NCI-H69 (cell line): ENCODE data around the gene TRIM60.
"Not testable (repeated sequence)": the region's sequence is repeated elsewhere in the genome, so short reads cannot be mapped to it uniquely, and the experiment has no call there.

ENCODE experiments used
- DNase-seq: peaks from one replicate; lab custom pipeline; 2025; lab: John Stamatoyannopoulos, UW

The TRIM60 gene

DNA sequence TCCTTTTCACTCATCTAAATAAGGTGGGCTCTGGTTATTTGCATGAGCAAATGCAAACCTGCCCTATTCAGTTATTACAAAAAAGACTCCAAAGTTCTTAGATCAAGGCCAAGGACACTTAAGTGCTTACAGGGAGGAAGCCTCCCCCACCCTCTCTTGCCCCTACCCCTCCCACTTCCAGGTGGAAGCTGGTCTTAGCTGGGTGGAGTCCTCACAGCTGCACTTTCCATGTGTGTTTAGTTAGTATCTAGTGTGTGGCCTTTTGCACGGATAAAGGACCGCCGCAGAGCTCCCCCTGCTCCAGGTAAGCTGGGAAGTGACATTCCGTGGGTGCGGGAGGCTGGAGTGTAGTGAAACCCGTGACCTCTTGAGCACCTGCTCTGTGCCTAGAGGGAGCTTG is 21.8 kb downstream of the TRIM60 start, which contains the start of gene TRIM75:
Gene TRIM75, plus strand, starts transcription at position 222 of the 400 bp plus-strand sequence. CDS start 5,282 bp downstream, outside the sequence.
- DNase-seq = peak; percentile 14

GRCh38 chr4:165055601-165056000 is 23.8 kb downstream of the TRIM60 start:
- DNase-seq = no peak

DNA sequence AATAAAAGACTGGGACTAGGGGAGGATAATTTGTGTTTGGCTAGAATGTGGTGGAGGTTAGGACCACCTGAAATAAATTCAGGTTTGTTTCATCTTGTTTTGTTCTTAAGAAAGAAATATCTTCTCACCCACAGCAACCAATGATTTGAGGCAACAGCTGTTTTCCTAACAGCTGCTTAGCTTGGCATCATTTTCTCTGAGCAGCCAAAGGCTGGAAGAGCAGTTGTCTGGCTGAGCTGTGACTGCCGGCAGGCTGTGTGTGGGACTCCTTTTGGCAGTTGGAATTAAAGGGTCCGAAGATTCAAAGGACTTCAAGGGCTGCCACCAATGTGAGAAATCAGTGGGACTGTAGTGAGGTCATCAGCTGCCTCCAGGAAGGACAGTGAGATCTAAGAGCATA is 26.9 kb downstream of the TRIM60 start:
- no peak for DNase-seq

GRCh38 chr4:165059386-165059785 is 27.6 kb downstream of the TRIM60 start:
- DNase-seq = peak; percentile 19

DNA sequence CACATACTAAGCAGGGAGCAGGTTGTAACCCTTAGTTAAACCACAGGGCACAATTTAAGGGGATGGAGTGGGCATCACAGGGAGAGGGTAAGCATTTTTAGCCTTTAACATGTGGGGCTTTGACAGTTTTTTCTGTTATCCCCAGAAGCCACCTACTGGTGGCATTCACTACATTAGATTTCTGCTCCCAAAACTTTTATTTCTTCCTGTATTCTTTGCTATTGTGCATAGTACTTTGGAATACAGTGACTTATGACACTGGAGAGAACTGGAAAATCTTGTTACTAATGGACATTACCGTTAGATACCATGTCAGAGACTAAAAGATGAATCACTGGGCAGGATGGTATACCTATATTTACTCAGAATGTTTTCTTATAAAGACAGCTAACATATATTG is 29.1 kb downstream of the TRIM60 start:
- peak; percentile 2 for DNase-seq

DNA sequence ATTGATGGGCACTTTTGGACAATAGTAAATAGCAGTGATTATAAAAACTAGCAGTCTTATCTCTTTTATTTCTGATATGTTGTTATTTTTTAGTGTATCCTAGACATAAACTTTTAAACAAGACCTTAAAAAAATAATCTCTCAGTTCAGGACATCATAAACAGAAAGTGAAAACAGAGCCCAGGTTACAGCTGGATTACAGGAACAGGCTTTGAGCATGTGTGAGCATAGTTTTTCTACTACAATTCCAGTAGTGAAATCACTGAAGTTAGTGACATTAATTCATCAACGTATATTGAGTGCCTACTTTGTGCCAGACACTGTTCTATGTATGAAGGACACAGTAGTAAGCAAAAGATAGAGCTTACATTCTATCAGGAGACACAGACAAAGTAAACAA is 38.8 kb downstream of the TRIM60 start:
- DNase-seq = no peak

- DNase-seq = not testable (repeated sequence)
Measured at GRCh38 chr4:165073346-165073745, 41.5 kb downstream of the TRIM60 start.

DNA sequence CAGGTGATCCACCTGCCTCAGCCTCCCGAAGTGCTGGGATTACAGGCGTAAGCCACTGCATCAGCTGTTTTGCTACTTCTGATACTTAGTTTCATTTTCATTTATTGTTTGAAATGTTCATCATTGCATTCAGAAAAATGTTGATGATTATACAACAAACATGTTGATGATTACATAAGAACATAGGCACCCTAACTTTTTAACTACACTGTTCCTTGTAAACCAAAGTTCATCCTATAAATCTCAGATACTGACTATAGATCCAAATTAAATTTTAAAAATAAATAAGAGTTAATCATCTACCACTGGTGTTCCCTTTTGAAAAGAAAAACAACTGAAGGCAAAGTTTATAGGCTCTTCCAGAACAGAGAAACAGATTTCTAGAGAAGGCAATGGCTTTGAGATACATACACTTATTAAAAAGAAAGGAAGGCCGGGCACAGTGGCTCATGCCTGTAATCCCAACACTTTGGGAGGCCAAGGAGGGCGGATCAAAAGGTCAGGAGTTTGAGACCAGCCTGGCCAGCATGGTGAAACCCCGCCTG is 45.3 kb downstream of the TRIM60 start:
- DNase-seq = no peak

GRCh38 chr4:165079476-165079875 is 47.7 kb downstream of the TRIM60 start:
- DNase-seq = peak; percentile 65

- DNase-seq = not testable (repeated sequence)
Measured at GRCh38 chr4:165084787-165085186, 53.0 kb downstream of the TRIM60 start.

GRCh38 chr4:165085946-165086345 is 54.1 kb downstream of the TRIM60 start:
- no peak for DNase-seq

GRCh38 chr4:165088366-165088765 is 56.6 kb downstream of the TRIM60 start:
- no peak for DNase-seq
